Central memory CD8-positive, alpha-beta T cell (primary cell): ENCODE measurements around the gene FMN1.
"Not testable (repeated sequence)": the region's sequence is repeated elsewhere in the genome, so short reads cannot be mapped to it uniquely, and the experiment has no call there.

ENCODE experiments used
- ATAC-seq: fragments of 150-1000 bp; cut with Tn5 transposase; replicated peaks from 2 replicates; pipeline ENCODE4 v1.10.0; 2022; ENCODE audit warnings: mild to moderate bottlenecking, moderate FRiP score, moderate number of reproducible peaks; ENCODE audit not compliant: poor library complexity, severe bottlenecking; ENCODE audit errors: extremely low read depth
- DNase-seq, 2 donors: peaks; one replicate each; pipeline ENCODE4 v3.0.0; 2021; ENCODE audit warnings: low spot score in 2 of 2
- H3K27ac Mint-ChIP-seq: one replicate; pipeline ENCODE4 v1.8.0; 2022; ENCODE audit warnings: low read depth, mild to moderate bottlenecking, moderate library complexity, mixed read lengths
- H3K27me3 Mint-ChIP-seq: one replicate; pipeline ENCODE4 v1.8.0; 2022; ENCODE audit warnings: mixed read lengths
- H3K36me3 Mint-ChIP-seq: one replicate; pipeline ENCODE4 v1.8.0; 2022; ENCODE audit warnings: mild to moderate bottlenecking, moderate library complexity, mixed read lengths; ENCODE audit not compliant: insufficient read depth
- H3K4me1 Mint-ChIP-seq: one replicate; pipeline ENCODE4 v1.8.0; 2022; ENCODE audit warnings: mixed read lengths
- H3K4me3 Mint-ChIP-seq: one replicate; pipeline ENCODE4 v1.8.0; 2022; ENCODE audit warnings: mild to moderate bottlenecking, moderate library complexity, mixed read lengths
- H3K9me3 Mint-ChIP-seq: one replicate; pipeline ENCODE4 v1.8.0; 2022; ENCODE audit warnings: mixed read lengths

Gene FMN1

GRCh38 chr15:32950051-32950450 is 244.5 kb downstream of the FMN1 start:
- H3K27me3 Mint-ChIP-seq, H3K36me3 Mint-ChIP-seq, H3K4me1 Mint-ChIP-seq, H3K27ac Mint-ChIP-seq, DNase-seq, H3K9me3 Mint-ChIP-seq, H3K4me3 Mint-ChIP-seq, ATAC-seq: not testable (repeated sequence)

- no peaks in the 10 kb centered on the region for H3K9me3 Mint-ChIP-seq
- no peaks in the 10 kb centered on the region for H3K4me1 Mint-ChIP-seq
- no peak overlapping the region for H3K27ac Mint-ChIP-seq
- DNase-seq (no peak), ATAC-seq (no peak)
- no peak overlapping the region for H3K4me3 Mint-ChIP-seq
- no peaks in the 10 kb centered on the region for H3K27me3 Mint-ChIP-seq
- no peaks in the 10 kb centered on the region for H3K36me3 Mint-ChIP-seq
Observed at GRCh38 chr15:32946210-32946609, 248.3 kb downstream of the FMN1 start.

GRCh38 chr15:32944431-32944830 is 250.1 kb downstream of the FMN1 start:
- Mint-ChIP-seq H3K9me3 (no peaks in the 10 kb centered on the region), H3K4me3 (no peak overlapping the region)

GRCh38 chr15:32943711-32944110 is 250.8 kb downstream of the FMN1 start:
- ATAC-seq (no peak), DNase-seq (no peak)
- Mint-ChIP-seq H3K36me3 (no peaks in the 10 kb centered on the region), H3K27me3 (no peaks in the 10 kb centered on the region), H3K9me3 (no peaks in the 10 kb centered on the region), H3K4me1 (no peaks in the 10 kb centered on the region), H3K27ac (no peak overlapping the region), H3K4me3 (no peak overlapping the region)

More at GRCh38 chr15:32944431-32944830, 250.1 kb downstream of the FMN1 start:
- Mint-ChIP-seq H3K36me3 (no peaks in the 10 kb centered on the region), H3K27ac (no peak overlapping the region), H3K27me3 (no peaks in the 10 kb centered on the region), H3K4me1 (no peaks in the 10 kb centered on the region)
- ATAC-seq (no peak), DNase-seq (no peak)

GRCh38 chr15:32942401-32942841 is 252.1 kb downstream of the FMN1 start:
- no peak overlapping the region for H3K27ac Mint-ChIP-seq
- no peak for ATAC-seq
- H3K4me3 Mint-ChIP-seq, result no peak overlapping the region
- no peak for DNase-seq
- no peaks in the 10 kb centered on the region for H3K9me3 Mint-ChIP-seq
- H3K36me3 Mint-ChIP-seq, result no peaks in the 10 kb centered on the region
- no peaks in the 10 kb centered on the region for H3K4me1 Mint-ChIP-seq
- H3K27me3 Mint-ChIP-seq, result no peaks in the 10 kb centered on the region

GRCh38 chr15:32941823-32942222 is 252.7 kb downstream of the FMN1 start:
- H3K4me3 Mint-ChIP-seq, result no peak overlapping the region
- no peaks in the 10 kb centered on the region for H3K4me1 Mint-ChIP-seq
- H3K9me3 Mint-ChIP-seq, result no peaks in the 10 kb centered on the region
- peaks cover under 1% of the 10 kb centered on the region for H3K27me3 Mint-ChIP-seq
- DNase-seq (no peak), ATAC-seq (no peak)
- H3K27ac Mint-ChIP-seq, result no peak overlapping the region
- no peaks in the 10 kb centered on the region for H3K36me3 Mint-ChIP-seq

- Mint-ChIP-seq H3K4me1 (no peaks in the 10 kb centered on the region), H3K4me3 (no peak overlapping the region), H3K27me3 (peaks cover 16% of the 10 kb centered on the region), H3K36me3 (no peaks in the 10 kb centered on the region), H3K27ac (no peak overlapping the region), H3K9me3 (peaks cover 16% of the 10 kb centered on the region)
- DNase-seq (no peak), ATAC-seq (no peak)
Observed at GRCh38 chr15:32936976-32937375, 257.5 kb downstream of the FMN1 start.

GRCh38 chr15:32936283-32936918 is 258.1 kb downstream of the FMN1 start:
- H3K27me3 Mint-ChIP-seq, result peaks cover 16% of the 10 kb centered on the region
- no peak overlapping the region for H3K4me3 Mint-ChIP-seq
- no peaks in the 10 kb centered on the region for H3K36me3 Mint-ChIP-seq
- peaks cover 16% of the 10 kb centered on the region for H3K9me3 Mint-ChIP-seq
- DNase-seq (no peak), ATAC-seq (no peak)
- no peaks in the 10 kb centered on the region for H3K4me1 Mint-ChIP-seq
- H3K27ac Mint-ChIP-seq, result no peak overlapping the region

GRCh38 chr15:32935139-32935538 is 259.4 kb downstream of the FMN1 start:
- H3K27ac Mint-ChIP-seq, result no peak overlapping the region
- H3K4me1 Mint-ChIP-seq, result no peaks in the 10 kb centered on the region
- peaks cover 16% of the 10 kb centered on the region for H3K9me3 Mint-ChIP-seq
- no peak overlapping the region for H3K4me3 Mint-ChIP-seq
- peaks cover 2% of the 10 kb centered on the region for H3K36me3 Mint-ChIP-seq
- ATAC-seq (no peak), DNase-seq (no peak)
- peaks cover 16% of the 10 kb centered on the region for H3K27me3 Mint-ChIP-seq

- no peak overlapping the region for H3K4me3 Mint-ChIP-seq
- no peak for ATAC-seq
- no peaks in the 10 kb centered on the region for H3K4me1 Mint-ChIP-seq
- peaks cover 16% of the 10 kb centered on the region for H3K27me3 Mint-ChIP-seq
- peak overlapping the region; percentile 11 for H3K27ac Mint-ChIP-seq
- H3K9me3 Mint-ChIP-seq, result peaks cover 16% of the 10 kb centered on the region
- H3K36me3 Mint-ChIP-seq, result peaks cover 2% of the 10 kb centered on the region
- no peak for DNase-seq
Observed at GRCh38 chr15:32933236-32933635, 261.3 kb downstream of the FMN1 start.

GRCh38 chr15:32928876-32929275 is 265.6 kb downstream of the FMN1 start:
- peaks cover 11% of the 10 kb centered on the region for H3K36me3 Mint-ChIP-seq
- no peaks in the 10 kb centered on the region for H3K4me1 Mint-ChIP-seq
- no peak for DNase-seq
- no peak overlapping the region for H3K27ac Mint-ChIP-seq
- no peaks in the 10 kb centered on the region for H3K9me3 Mint-ChIP-seq
- ATAC-seq, result no peak
- H3K27me3 Mint-ChIP-seq, result no peaks in the 10 kb centered on the region
- no peak overlapping the region for H3K4me3 Mint-ChIP-seq

- Mint-ChIP-seq H3K36me3 (peaks cover 11% of the 10 kb centered on the region), H3K4me1 (no peaks in the 10 kb centered on the region), H3K27ac (no peak overlapping the region), H3K9me3 (no peaks in the 10 kb centered on the region), H3K27me3 (no peaks in the 10 kb centered on the region), H3K4me3 (no peak overlapping the region)
- no peak for ATAC-seq
- DNase-seq, result no peak
Observed at GRCh38 chr15:32927124-32927523, 267.4 kb downstream of the FMN1 start.

- H3K36me3 Mint-ChIP-seq, result peaks cover 11% of the 10 kb centered on the region
- DNase-seq (no peak), ATAC-seq (no peak)
- no peaks in the 10 kb centered on the region for H3K4me1 Mint-ChIP-seq
- H3K9me3 Mint-ChIP-seq, result no peaks in the 10 kb centered on the region
- H3K4me3 Mint-ChIP-seq, result no peak overlapping the region
- no peaks in the 10 kb centered on the region for H3K27me3 Mint-ChIP-seq
- no peak overlapping the region for H3K27ac Mint-ChIP-seq
Observed at GRCh38 chr15:32923176-32923575, 271.3 kb downstream of the FMN1 start.
